ENCODE results near the gene UTP20.

UTP20 gene

DNA sequence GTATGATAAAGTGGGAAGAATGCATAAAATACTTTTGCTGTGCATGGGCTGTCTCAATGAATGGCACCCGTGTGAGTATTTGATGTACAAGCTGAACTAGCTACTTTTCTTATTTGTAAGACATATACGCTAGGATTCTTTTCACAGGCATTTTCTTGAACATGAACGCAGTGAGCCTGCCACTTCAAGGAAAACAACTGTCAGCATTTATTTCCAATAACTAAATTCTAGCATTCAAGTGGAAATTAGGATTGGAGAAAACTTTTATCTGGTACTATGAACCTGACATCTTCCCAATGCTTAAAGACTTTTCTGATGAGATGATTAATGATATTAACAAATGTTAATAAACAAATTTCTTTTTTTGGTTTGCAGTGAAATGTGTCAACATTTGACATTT is 45.7 kb downstream of the UTP20 start:
- TF ChIP-seq, protein P1, sequence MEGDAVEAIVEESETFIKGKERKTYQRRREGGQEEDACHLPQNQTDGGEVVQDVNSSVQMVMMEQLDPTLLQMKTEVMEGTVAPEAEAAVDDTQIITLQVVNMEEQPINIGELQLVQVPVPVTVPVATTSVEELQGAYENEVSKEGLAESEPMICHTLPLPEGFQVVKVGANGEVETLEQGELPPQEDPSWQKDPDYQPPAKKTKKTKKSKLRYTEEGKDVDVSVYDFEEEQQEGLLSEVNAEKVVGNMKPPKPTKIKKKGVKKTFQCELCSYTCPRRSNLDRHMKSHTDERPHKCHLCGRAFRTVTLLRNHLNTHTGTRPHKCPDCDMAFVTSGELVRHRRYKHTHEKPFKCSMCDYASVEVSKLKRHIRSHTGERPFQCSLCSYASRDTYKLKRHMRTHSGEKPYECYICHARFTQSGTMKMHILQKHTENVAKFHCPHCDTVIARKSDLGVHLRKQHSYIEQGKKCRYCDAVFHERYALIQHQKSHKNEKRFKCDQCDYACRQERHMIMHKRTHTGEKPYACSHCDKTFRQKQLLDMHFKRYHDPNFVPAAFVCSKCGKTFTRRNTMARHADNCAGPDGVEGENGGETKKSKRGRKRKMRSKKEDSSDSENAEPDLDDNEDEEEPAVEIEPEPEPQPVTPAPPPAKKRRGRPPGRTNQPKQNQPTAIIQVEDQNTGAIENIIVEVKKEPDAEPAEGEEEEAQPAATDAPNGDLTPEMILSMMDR (IDR thresholded peaks at IDR 0.05; ENCODE audit: insufficient read depth, low read length, poor library complexity, severe bottlenecking), result no peak
- Histone ChIP-seq H3K36me3 (ENCODE audit: control insufficient read depth, insufficient read depth, low read length) (peaks cover 8% of the 10 kb centered on the region), H3K4me3 (replicated peaks; ENCODE audit: low read depth, low read length) (no peak overlapping the region), H3K27me3 (replicated peaks; ENCODE audit: control insufficient read depth, insufficient read depth, low read length) (no peaks in the 10 kb centered on the region)
- no peak for DNase-seq (ENCODE audit: extremely low read depth, insufficient read length)

- no peak for DNase-seq (ENCODE audit: extremely low read depth, insufficient read length)
- H3K36me3 ChIP-seq (ENCODE audit: control insufficient read depth, insufficient read depth, low read length), result peaks cover 8% of the 10 kb centered on the region
- TF ChIP-seq, protein P1 (IDR thresholded peaks at IDR 0.05; ENCODE audit: insufficient read depth, low read length, poor library complexity, severe bottlenecking), result no peak
- H3K4me3 ChIP-seq (replicated peaks; ENCODE audit: low read depth, low read length), result no peak overlapping the region
- no peaks in the 10 kb centered on the region for H3K27me3 ChIP-seq (replicated peaks; ENCODE audit: control insufficient read depth, insufficient read depth, low read length)
These were observed 47.1 kb downstream of the UTP20 start for GRCh38 chr12:101327051-101327450.

GRCh38 chr12:101327546-101327945 is 47.6 kb downstream of the UTP20 start:
- Histone ChIP-seq H3K36me3 (ENCODE audit: control insufficient read depth, insufficient read depth, low read length) (peaks cover 8% of the 10 kb centered on the region), H3K27me3 (replicated peaks; ENCODE audit: control insufficient read depth, insufficient read depth, low read length) (no peaks in the 10 kb centered on the region), H3K4me3 (replicated peaks; ENCODE audit: low read depth, low read length) (no peak overlapping the region)
- TF ChIP-seq, protein P1 (IDR thresholded peaks at IDR 0.05; ENCODE audit: insufficient read depth, low read length, poor library complexity, severe bottlenecking), result no peak
- DNase-seq (ENCODE audit: extremely low read depth, insufficient read length), result no peak

DNA sequence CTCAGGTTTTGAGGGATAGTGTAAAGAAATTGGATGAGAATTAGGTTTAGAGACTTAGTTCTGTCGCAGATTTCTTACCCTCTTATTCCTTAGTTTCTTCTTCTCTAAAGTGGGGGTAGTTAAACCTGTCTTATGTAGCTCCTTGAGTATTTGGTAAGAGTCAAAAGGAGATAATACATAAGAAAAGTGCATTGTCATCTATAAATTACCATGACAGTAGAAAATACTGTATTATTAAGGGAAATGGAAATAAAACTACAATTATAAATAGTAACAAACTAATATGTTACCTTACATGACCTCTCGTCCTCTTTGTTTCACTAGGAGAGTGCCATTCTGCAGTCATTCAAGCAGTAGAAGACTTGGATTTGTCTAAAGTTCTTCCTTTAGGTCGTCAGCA is 49.0 kb downstream of the UTP20 start:
- Histone ChIP-seq H3K4me3 (replicated peaks; ENCODE audit: low read depth, low read length) (no peak overlapping the region), H3K27me3 (replicated peaks; ENCODE audit: control insufficient read depth, insufficient read depth, low read length) (no peaks in the 10 kb centered on the region), H3K36me3 (ENCODE audit: control insufficient read depth, insufficient read depth, low read length) (peaks cover 8% of the 10 kb centered on the region)
- TF ChIP-seq, protein P1 (IDR thresholded peaks at IDR 0.05; ENCODE audit: insufficient read depth, low read length, poor library complexity, severe bottlenecking), result no peak
- DNase-seq (ENCODE audit: extremely low read depth, insufficient read length), result no peak

DNA sequence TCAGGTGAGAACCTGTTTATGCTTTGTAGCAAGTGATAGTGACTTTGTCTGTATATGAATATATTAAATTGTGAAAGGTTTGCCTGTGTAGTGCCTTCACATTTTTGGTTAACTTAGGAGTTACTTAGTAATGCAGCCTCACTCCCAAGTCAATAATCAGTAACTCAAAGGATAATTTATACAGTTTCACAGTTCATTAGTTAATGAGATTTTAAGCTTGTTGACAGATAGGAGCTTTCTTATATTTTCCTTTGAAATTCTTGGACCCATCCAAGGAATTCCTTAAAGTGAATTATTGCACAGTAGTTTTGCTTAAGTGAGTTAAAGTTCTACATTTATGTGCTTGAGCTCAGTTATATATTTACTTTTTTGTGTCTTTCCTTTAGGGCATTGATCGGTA is 50.7 kb downstream of the UTP20 start:
- Histone ChIP-seq H3K4me3 (replicated peaks; ENCODE audit: low read depth, low read length) (no peak overlapping the region), H3K27me3 (replicated peaks; ENCODE audit: control insufficient read depth, insufficient read depth, low read length) (no peaks in the 10 kb centered on the region), H3K36me3 (ENCODE audit: control insufficient read depth, insufficient read depth, low read length) (peaks cover 8% of the 10 kb centered on the region)
- no peak for DNase-seq (ENCODE audit: extremely low read depth, insufficient read length)
- TF ChIP-seq, protein P1 (IDR thresholded peaks at IDR 0.05; ENCODE audit: insufficient read depth, low read length, poor library complexity, severe bottlenecking), result no peak

GRCh38 chr12:101336437-101336836 is 56.5 kb downstream of the UTP20 start:
- H3K4me3 ChIP-seq (replicated peaks; ENCODE audit: low read depth, low read length), result no peak overlapping the region
- no peak for DNase-seq (ENCODE audit: extremely low read depth, insufficient read length)
- H3K27me3 ChIP-seq (replicated peaks; ENCODE audit: control insufficient read depth, insufficient read depth, low read length), result no peaks in the 10 kb centered on the region
- TF ChIP-seq, protein P1 (IDR thresholded peaks at IDR 0.05; ENCODE audit: insufficient read depth, low read length, poor library complexity, severe bottlenecking), result no peak
- no peaks in the 10 kb centered on the region; the same call in 1 of the 2 replicates for H3K36me3 ChIP-seq (ENCODE audit: control insufficient read depth, insufficient read depth, low read length)
